ENCODE data around the gene CPNE4. TPM values are rescaled to one million over a fixed set of nuclear protein-coding genes. Genes with fewer than 3 reads are reported as not detected.

CPNE4 gene
- total and polyA plus RNA-seq, 9 of the 15 experiments (the other 6 are each of a cell fraction or from before 2014, with no cell fraction given): not detected

DNA sequence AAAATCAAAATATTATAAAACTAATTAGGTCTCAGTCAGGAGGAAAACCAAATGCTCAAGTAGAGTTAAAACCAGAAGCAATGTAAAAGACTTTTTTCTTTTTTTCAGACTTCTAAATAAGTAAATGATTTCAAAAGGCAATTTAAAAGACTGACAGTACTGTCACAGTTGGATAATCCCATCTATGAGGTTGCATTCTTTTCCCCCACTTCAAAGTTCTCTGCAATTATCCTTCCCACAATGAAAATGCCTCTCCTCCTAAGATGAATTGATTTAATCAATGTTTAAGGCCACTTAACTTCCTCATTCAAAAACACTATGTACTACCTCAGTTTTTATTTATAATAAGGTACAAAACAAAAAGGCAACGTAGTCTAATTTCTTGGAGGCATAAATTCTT lies 540.1 kb downstream of the CPNE4 start (continued):
- TF ChIP-seq DEAF1 (CRISPR knock-in tag; IDR thresholded peaks at IDR 0.05) (no peak), TSHZ1 (CRISPR knock-in tag; IDR thresholded peaks at IDR 0.05) (no peak), THAP7 (CRISPR knock-in tag; IDR thresholded peaks at IDR 0.05) (no peak), RBM39 (optimal IDR thresholded peaks at IDR 0.05; ENCODE audit: low read depth, low read length) (no peak), CCAR2 (IDR thresholded peaks at IDR 0.05; ENCODE audit: low read depth, low read length) (no peak), PML (IDR thresholded peaks at IDR 0.05; ENCODE audit: low read length) (no peak), ZNF699 (CRISPR knock-in tag; IDR thresholded peaks at IDR 0.05; ENCODE audit: insufficient replicate concordance) (no peak), MEF2D (tag; conservative IDR thresholded peaks at IDR 0.05; ENCODE audit: low read depth) (no peak)
- TF ChIP-seq, protein P1, sequence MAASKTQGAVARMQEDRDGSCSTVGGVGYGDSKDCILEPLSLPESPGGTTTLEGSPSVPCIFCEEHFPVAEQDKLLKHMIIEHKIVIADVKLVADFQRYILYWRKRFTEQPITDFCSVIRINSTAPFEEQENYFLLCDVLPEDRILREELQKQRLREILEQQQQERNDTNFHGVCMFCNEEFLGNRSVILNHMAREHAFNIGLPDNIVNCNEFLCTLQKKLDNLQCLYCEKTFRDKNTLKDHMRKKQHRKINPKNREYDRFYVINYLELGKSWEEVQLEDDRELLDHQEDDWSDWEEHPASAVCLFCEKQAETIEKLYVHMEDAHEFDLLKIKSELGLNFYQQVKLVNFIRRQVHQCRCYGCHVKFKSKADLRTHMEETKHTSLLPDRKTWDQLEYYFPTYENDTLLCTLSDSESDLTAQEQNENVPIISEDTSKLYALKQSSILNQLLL (CRISPR knock-in tag; IDR thresholded peaks at IDR 0.05; ENCODE audit: borderline replicate concordance): no peak
- TF ChIP-seq, protein P2, sequence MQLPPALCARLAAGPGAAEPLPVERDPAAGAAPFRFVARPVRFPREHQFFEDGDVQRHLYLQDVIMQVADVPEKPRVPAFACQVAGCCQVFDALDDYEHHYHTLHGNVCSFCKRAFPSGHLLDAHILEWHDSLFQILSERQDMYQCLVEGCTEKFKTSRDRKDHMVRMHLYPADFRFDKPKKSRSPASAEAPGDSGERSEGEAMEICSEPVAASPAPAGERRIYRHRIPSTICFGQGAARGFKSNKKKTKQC (CRISPR knock-in tag; IDR thresholded peaks at IDR 0.05): no peak

Measured in K562 (cell line).